ENCODE data around the gene PPP1R8.

DNA sequence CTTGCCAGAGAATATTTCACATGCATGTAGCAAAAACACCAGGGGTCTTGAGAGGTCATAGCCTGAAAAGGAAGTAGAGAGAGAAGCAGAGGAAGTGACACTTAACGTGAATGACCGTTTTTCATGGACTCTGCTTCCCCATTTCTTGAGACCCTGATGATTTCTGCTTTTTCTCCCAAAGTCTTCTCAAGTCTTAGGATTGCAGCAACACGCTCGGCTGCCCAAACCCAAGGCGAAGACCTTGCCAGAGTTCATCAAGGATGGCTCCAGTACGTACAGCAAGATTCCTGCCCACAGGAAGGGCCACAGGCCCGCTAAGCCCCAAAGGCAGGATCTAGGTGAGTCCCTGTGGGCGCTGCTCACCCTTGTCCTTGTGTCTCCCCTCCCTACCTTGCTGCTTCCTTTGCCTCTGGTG, 54.5 kb downstream of the PPP1R8 start:
- TF ChIP-seq, protein P1, sequence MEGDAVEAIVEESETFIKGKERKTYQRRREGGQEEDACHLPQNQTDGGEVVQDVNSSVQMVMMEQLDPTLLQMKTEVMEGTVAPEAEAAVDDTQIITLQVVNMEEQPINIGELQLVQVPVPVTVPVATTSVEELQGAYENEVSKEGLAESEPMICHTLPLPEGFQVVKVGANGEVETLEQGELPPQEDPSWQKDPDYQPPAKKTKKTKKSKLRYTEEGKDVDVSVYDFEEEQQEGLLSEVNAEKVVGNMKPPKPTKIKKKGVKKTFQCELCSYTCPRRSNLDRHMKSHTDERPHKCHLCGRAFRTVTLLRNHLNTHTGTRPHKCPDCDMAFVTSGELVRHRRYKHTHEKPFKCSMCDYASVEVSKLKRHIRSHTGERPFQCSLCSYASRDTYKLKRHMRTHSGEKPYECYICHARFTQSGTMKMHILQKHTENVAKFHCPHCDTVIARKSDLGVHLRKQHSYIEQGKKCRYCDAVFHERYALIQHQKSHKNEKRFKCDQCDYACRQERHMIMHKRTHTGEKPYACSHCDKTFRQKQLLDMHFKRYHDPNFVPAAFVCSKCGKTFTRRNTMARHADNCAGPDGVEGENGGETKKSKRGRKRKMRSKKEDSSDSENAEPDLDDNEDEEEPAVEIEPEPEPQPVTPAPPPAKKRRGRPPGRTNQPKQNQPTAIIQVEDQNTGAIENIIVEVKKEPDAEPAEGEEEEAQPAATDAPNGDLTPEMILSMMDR (IDR thresholded peaks at IDR 0.05), result no peak
- TF ChIP-seq POLR2A (IDR thresholded peaks at IDR 0.05), result no peak
